Psoas muscle (tissue), 8 donors: ENCODE data around the gene PTP4A1. TPM values are rescaled to one million over a fixed set of nuclear protein-coding genes. Genes with fewer than 3 reads are reported as not detected.

Experiments
- ATAC-seq, 4 donors: fragments of 200-7000 bp; cut with Tn5 transposase; one replicate each; pipeline ENCODE4 v1.9.1; 2020; ENCODE audit warnings: moderate library complexity in 3 of 4, mild to moderate bottlenecking in 2 of 4
- DNase-seq, 2 donors: peaks; one replicate each; pipeline ENCODE4 v3.0.0-alpha.2; 2020
- H3K27ac ChIP-seq: fragments of 200-600 bp; one replicate; pipeline ENCODE4 v1.8.0; 2022
- H3K27me3 ChIP-seq, 3 donors: fragments of 200-600 bp in 1 of 3; one replicate each; pipeline versions ENCODE4 v1.6.1 to v1.8.0; 2013 to 2022; ENCODE audit warnings: low read length in 2 of 3, mild to moderate bottlenecking in 2 of 3, moderate library complexity in 1 of 3; ENCODE audit not compliant: insufficient read depth in 3 of 3
- H3K36me3 ChIP-seq, 2 donors: fragments of 200-600 bp in 1 of 2; one replicate each; pipeline versions ENCODE4 v1.6.1 to v1.8.0; 2013 to 2022; ENCODE audit warnings: low read depth in 1 of 2, mild to moderate bottlenecking in 1 of 2, moderate library complexity in 1 of 2; ENCODE audit not compliant: insufficient read depth in 1 of 2
- H3K4me1 ChIP-seq: fragments of 200-600 bp; one replicate; pipeline ENCODE4 v1.8.0; 2022
- H3K4me3 ChIP-seq: fragments of 200-600 bp; one replicate; pipeline ENCODE4 v1.8.0; 2022; ENCODE audit warnings: mild to moderate bottlenecking
- H3K9me3 ChIP-seq: fragments of 200-600 bp; one replicate; pipeline ENCODE4 v1.8.0; 2022
- WGBS, 3 donors: extraction: QIAGEN DNeasy Blood & Tissue Kit; methylation state at CpG; one replicate each; pipeline versions ENCODE4 v1.1.6 to v1.1.7; 2013; 5-methylcytosine and 5-hydroxymethylcytosine counted together
- intact Hi-C, 2 donors: fragments of 100-400 bp; cut with DNase I; formaldehyde crosslinking; loops; one replicate each; pipeline versions ENCODE4 v1.11.0 to v1.14.2; 2022
- polyA plus RNA-seq, 3 donors: library from polyadenylated mRNA; stranded (reverse); fragments of 200-250 nt; gene quantifications; one replicate each; pipeline ENCODE4 v1.2.3, GENCODE V29; 2013
- total RNA-seq, 4 donors: library from RNA; stranded (reverse); fragmentation: NEBNext Ultra II Directional in 2 of 4; extraction: Animal tissue kit (Norgen Biotek cat#: 25700) in 2 of 4; gene quantifications; one replicate each; pipeline versions ENCODE4 v1.2.1 to v1.2.4, GENCODE V29; 2021 to 2023
- TF ChIP-seq, protein P1 (sequence below): fragments of 200-600 bp; IDR thresholded peaks from one replicate; pipeline ENCODE4 v1.8.0; 2022; ENCODE audit warnings: antibody characterized with exemption
- donor health status: healthy with polysubstance abuse.
- donor health status: DM: no; HTN: no; CAD: no; lungs with moderate emphysema.
- donor health status: Bipolar disorder and iron deficiency.
- donor health status: healthy.
- donor health status: DM: yes; HTN: yes; CAD: no.
- donor health status: DM: no; HTN: no; CAD: no.
- donor health status: DM: no; HTN: no; CAD: no.
- donor health status: DM: yes; HTN: yes; CAD: no.

The PTP4A1 gene
- total and polyA plus RNA-seq, 7 donors, result 113 to 202 (median 159) TPM

DNA sequence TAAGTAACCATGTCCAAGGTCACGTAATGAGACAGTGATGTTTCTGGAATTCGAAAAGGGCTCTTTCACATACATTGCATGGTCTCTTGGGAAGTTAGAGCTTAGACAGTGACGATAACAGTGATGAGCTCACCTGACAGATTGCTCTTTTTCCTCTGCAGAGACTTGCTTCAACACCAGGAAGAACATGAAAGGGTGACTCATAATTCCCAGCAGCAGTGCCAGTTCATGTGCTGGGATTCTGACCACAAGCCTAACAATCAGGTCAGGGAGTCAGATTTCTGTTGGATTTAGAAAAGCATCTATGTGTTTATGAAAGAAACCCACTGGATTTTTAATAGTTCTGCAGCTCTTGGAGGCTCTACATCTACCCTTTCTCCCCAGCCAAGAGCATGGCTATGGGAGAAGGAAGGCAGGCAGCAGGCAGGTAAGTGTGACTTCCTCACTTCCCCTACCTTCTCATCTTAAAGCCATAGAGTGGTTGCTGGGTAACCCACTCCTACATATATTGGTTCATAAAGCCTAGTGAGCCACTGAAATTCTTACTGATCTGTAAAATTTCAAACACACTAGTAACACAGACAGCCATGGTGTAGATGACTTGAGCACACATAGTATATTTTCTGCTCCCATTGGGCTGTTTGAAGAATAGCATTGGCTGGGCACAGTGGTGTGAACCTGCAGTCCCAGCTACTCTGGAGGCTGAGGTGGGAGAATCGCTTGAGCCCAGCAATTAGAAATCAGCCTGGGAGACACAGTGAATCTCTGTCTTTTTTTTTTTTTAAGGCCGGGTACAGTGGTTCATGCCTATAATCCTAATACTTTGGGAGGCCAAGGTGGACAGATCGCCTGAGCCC, 44.4 kb upstream of the PTP4A1 start:
- Histone ChIP-seq H3K27me3 (no peaks in the 10 kb centered on the region), H3K4me1 (peaks cover 10% of the 10 kb centered on the region), H3K27ac (peak overlapping the region; percentile 80), H3K9me3 (no peaks in the 10 kb centered on the region), H3K36me3 (no peaks in the 10 kb centered on the region), H3K4me3 (peak overlapping the region; percentile 35)
- DNase-seq, result peak; percentile 25 to 62
- WGBS, 3 donors, result 58 to 64% (median 58%) methylated on average over 6 of the region's 6 CpGs
- TF ChIP-seq, protein P1, sequence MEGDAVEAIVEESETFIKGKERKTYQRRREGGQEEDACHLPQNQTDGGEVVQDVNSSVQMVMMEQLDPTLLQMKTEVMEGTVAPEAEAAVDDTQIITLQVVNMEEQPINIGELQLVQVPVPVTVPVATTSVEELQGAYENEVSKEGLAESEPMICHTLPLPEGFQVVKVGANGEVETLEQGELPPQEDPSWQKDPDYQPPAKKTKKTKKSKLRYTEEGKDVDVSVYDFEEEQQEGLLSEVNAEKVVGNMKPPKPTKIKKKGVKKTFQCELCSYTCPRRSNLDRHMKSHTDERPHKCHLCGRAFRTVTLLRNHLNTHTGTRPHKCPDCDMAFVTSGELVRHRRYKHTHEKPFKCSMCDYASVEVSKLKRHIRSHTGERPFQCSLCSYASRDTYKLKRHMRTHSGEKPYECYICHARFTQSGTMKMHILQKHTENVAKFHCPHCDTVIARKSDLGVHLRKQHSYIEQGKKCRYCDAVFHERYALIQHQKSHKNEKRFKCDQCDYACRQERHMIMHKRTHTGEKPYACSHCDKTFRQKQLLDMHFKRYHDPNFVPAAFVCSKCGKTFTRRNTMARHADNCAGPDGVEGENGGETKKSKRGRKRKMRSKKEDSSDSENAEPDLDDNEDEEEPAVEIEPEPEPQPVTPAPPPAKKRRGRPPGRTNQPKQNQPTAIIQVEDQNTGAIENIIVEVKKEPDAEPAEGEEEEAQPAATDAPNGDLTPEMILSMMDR, result no peak
- ATAC-seq, result peak; percentile 96 to 99 (median 97)
- intact Hi-C loops, result loop anchor here in 1 of 2 donors (5.0 kb wide), 1 partner anchor 51 kb away; no protein-coding TSS in a partner anchor

DNA sequence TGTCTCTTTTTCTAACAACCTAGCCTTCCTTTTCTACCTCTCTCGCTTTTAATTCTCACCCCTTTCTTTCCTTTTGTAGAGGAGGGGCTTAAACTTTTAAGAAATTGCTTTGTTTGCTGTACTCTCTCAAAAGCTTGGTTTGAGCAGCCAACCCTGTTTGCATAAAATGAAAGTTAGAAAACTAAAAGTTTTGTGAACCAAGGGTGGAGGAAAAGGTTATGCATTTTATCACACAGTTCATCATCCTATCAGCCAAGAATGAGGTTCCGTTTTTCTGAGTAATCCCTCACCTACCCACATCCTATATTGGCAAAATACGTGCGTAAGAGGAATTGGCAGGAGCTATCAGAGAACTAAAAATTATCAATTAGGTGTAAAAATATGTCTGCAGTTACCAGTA, 42.8 kb upstream of the PTP4A1 start:
- WGBS, 3 donors, result 54 to 68% (median 58%) methylated on average over 4 of the region's 4 CpGs
- TF ChIP-seq, protein P1, result no peak
- Histone ChIP-seq H3K27me3 (no peaks in the 10 kb centered on the region), H3K4me3 (peak overlapping the region; percentile 21), H3K9me3 (no peaks in the 10 kb centered on the region), H3K36me3 (no peaks in the 10 kb centered on the region), H3K27ac (peak overlapping the region; percentile 31), H3K4me1 (peaks cover 10% of the 10 kb centered on the region)
- DNase-seq (no peak), ATAC-seq (no peak)
- intact Hi-C loops, result loop anchor here in 1 of 2 donors (5.0 kb wide), 1 partner anchor 52 kb away; no protein-coding TSS in a partner anchor

DNA sequence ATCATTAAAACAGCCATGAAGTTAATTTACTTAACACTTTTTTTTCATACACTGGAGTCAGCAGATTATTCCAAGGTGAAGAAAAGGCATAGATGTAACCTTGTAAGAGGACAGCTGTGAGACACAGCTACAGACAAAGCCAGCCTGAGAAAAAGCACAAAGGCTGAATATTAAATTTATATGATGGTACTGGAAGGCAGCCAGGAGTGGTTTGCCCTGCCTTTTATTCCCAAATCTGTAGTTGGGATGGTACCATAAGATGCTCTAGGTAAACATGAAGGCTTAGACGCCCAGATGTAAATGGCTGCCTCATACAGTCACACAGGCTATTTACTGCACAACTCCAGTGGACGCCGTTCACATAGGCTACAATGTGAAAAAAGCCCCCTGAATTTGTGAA, 42.1 kb upstream of the PTP4A1 start:
- Histone ChIP-seq H3K9me3 (no peaks in the 10 kb centered on the region), H3K4me3 (peak overlapping the region; percentile 21), H3K27ac (peak overlapping the region; percentile 31), H3K36me3 (no peaks in the 10 kb centered on the region), H3K4me1 (peaks cover 10% of the 10 kb centered on the region), H3K27me3 (no peaks in the 10 kb centered on the region)
- no peak for ATAC-seq
- intact Hi-C loops, result no loop called here
- DNase-seq, result no peak
- 81 to 89% (median 82%) methylated on average over 3 of the region's 3 CpGs for WGBS, 3 donors
- TF ChIP-seq, protein P1, result no peak

DNA sequence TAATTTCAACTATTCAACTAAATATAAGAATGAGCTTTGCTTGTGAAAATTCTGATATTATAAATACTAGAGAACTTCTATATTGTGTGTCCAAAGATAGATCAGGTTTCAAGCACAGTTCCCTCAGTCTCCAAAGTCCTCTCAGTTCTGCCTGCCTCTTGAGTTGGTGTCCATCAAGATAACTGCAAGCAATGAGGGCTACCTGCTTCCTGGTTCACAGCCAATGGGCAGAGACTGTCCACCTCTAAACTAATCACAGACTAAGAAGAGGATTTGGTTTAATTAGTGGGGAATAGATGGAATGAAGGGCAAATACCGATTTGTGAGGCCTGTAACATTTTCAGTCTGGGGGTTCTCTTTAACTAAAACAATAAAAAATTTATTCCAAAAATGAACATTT, 41.3 kb upstream of the PTP4A1 start:
- DNase-seq (no peak), ATAC-seq (no peak)
- TF ChIP-seq, protein P1, result no peak
- Histone ChIP-seq H3K27ac (peak overlapping the region; percentile 31), H3K9me3 (no peaks in the 10 kb centered on the region), H3K27me3 (no peaks in the 10 kb centered on the region), H3K4me3 (no peak overlapping the region), H3K4me1 (peaks cover 10% of the 10 kb centered on the region), H3K36me3 (no peaks in the 10 kb centered on the region)
- intact Hi-C loops, result no loop called here
- WGBS, 3 donors, result 80 to 91% (median 82%) methylated on average over 1 of the region's 1 CpG
